Daoy (cell line): ENCODE data around the gene CD300C. TPM values are rescaled to one million over a fixed set of nuclear protein-coding genes. Genes with fewer than 3 reads are reported as not detected.
"Not testable (repeated sequence)": the region's sequence is repeated elsewhere in the genome, so short reads cannot be mapped to it uniquely, and the experiment has no call there.

Experiments used
- DNase-seq: peaks from one replicate; pipeline ENCODE4 v3.0.0-alpha.2; 2015; ENCODE audit warnings: low read depth
- total RNA-seq: library from RNA; depleted of rRNA; stranded (reverse); fragments of >200 nt; shearing (Covaris generic); gene quantifications from 2 replicates; pipeline ENCODE4 v1.2.3, GENCODE V29; 2014

The CD300C gene
- total RNA-seq, 1 experiment from 2014 or later, result 1.2 TPM

DNA sequence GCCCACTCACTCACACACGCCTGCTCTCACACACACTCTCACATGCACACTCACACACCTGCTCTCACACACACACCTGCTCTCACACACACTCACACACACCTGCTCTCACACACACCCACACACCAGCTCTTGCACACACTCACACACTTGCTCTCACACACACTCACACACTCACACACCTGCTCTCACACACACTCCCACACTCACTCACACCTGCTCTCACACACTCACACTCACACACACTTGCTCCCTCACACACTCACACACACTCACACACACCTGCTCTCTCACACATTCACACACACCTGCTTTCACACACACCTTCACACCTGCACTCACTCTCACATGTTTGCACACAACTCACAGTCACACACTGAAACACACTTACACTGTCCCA, 17.4 kb upstream of the CD300C start:
- DNase-seq, result no peak

- no peak for DNase-seq
Measured at GRCh38 chr17:74561586-74561985, 15.7 kb upstream of the CD300C start.

DNA sequence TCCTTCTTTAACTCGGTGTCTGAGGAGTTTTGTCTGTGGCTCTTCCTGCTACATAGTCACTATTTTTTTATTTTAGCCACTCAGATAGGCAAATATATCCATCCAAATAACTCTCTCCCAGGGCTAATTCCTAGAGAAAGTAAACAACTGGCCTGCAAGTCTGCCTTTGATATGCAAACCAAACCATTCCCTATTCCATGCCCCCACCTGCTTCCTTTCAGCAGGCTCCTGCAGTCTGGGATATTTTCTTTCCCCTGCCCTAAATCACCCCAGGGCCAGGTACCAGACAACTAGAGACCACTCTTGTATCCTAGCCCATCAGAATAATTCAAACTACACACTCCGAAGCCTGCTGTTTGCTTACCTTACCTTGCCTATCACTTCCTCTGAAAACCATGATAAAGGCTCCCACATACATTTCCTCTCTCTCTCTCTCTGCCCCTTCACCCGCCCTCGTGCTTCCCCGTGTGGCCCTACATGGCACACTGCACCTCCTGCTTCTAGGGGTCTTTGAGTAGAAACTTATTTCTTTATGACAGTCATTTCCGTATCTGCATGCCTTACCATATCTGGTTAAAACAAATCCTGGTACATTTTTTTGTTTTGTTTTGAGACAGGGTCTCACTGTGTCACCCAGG, 13.1 kb upstream of the CD300C start:
- DNase-seq, result no peak

DNA sequence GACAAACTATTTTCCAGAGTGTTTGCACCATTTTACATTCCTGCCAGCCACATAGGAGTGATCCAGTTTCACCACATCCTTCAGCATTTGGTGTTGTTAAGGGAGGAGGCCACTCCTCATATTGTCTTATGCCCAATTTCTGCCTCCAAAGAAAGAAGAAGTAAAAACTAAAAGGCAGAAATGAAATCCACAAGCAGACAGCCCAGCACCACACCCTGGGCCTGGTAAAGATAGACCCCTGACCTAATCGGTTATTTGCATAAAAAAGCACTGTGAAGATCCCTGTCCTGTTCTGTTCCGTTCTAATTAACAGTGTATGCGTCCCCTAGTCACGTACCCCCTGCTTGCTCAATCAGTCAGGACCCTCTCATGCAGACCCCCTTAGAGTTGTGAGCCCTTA, 12.5 kb upstream of the CD300C start:
- not testable (repeated sequence) for DNase-seq

GRCh38 chr17:74555427-74555940, 9.6 kb upstream of the CD300C start:
- no peak for DNase-seq

- DNase-seq, result no peak
Measured at GRCh38 chr17:74554909-74555308, 9.0 kb upstream of the CD300C start.

- peak; percentile 59 for DNase-seq
Measured at GRCh38 chr17:74552037-74552436, 6.1 kb upstream of the CD300C start.

DNA sequence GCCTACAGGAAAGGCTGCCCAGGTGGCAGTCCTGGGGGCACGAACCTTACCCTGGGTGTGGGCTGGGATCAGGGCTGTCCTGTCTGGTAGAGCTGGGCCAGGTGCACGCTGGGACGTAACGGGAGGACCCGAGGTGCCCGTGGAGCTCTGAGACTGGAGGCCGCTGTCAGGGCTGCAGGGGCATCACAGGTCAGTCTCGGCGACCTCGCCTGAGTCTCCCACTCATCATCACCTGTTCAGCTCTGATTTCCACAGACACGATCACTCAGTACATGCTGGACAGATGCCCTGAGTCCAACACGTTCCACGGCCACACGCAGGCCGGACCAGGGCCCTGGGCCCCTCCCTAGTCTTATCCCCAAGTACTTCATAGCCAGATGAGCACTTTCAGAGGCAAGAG, 4.7 kb upstream of the CD300C start:
- no peak for DNase-seq

- DNase-seq, result no peak
Measured at GRCh38 chr17:74549343-74549742, 3.4 kb upstream of the CD300C start.

GRCh38 chr17:74547736-74548135, 1.8 kb upstream of the CD300C start:
- peak; percentile 72 for DNase-seq

DNA sequence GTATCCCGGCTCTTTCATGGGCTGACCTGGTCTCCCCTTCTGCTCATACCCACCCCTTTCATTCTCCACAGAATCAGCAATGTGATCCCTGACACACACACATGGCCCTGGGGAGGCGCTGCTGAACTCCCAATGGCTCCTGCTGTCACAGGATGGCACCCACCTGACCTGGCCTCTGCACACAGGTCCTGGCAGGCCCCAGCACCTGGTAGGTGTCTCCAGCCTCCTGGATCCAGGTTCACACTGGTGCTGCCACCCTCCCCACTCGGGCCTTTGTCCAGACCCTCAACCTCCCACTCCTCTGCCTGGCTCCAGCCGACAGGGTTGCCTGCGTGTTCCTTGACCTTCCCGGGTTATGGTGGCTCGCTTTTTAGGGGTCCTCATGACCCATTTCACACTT, 1.3 kb upstream of the CD300C start:
- DNase-seq, result no peak

DNA sequence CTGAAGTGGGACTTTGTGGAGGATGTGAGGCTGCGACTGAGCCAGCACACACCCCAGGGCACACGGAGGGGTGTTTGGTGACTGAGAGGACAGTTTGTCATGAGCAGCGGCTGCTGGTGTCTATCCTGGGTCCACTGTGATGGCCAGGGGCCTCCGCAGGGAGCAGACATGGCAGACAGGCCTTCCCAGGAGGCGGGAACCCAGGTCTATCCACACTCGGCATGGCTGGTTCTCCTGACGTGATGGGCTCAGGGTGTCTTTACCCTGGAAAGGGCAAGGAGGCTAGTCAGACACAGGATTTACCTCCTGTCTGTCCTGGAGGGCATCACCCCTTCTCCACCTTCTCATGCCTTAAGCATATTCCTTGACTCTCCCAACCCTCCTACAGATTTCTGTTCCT, 671 bp upstream of the CD300C start:
- no peak for DNase-seq

DNA sequence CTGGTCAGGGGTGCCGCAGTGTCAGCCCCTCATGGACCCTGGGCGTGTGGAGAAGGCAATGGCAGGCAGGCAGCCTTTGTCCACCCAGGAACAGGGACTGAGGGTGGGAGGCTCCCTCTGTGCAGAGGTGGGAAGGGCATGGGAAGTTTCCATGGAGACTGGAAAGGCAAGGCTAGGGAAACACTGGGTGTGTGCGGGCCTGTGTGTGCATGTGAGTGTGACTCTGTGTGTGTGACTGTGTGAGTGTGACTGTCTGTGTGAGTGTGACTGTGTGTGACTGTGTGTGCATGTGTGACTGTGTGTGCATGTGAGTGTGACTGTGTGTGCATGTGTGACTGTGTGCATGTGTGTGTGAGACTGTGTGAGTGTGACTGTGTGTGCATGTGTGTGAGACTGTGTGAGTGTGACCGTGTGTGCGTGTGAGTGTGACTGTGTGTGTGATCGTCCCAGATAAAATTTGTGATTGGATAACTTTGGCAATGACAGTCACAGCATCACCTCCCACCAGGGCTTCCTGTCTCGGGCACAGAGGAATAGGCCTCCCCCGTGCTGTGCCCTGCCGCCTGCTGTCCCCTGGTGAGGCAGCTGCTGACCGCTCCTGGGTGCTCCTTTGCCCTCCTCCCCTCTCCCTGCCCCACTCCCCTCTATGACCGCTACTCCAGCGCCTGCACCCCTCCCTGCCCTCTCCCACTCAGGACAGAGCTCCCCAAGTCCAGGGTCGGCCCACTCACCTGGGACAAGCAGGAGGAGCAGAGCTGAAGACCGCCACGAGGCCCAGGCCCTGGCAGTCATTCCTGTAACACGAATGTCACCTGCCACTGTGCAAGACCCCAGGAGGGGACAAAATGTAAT, 698 bp downstream of the CD300C start:
- no peak for DNase-seq

GRCh38 chr17:74543891-74544760, 1.8 kb downstream of the CD300C start:
- no peak for DNase-seq

- DNase-seq, result no peak
Measured at GRCh38 chr17:74543406-74543805, 2.5 kb downstream of the CD300C start.

- DNase-seq, result no peak
Measured at GRCh38 chr17:74542727-74543383, 3.1 kb downstream of the CD300C start.

- DNase-seq, result no peak
Measured at GRCh38 chr17:74542166-74542565, 3.7 kb downstream of the CD300C start.

DNA sequence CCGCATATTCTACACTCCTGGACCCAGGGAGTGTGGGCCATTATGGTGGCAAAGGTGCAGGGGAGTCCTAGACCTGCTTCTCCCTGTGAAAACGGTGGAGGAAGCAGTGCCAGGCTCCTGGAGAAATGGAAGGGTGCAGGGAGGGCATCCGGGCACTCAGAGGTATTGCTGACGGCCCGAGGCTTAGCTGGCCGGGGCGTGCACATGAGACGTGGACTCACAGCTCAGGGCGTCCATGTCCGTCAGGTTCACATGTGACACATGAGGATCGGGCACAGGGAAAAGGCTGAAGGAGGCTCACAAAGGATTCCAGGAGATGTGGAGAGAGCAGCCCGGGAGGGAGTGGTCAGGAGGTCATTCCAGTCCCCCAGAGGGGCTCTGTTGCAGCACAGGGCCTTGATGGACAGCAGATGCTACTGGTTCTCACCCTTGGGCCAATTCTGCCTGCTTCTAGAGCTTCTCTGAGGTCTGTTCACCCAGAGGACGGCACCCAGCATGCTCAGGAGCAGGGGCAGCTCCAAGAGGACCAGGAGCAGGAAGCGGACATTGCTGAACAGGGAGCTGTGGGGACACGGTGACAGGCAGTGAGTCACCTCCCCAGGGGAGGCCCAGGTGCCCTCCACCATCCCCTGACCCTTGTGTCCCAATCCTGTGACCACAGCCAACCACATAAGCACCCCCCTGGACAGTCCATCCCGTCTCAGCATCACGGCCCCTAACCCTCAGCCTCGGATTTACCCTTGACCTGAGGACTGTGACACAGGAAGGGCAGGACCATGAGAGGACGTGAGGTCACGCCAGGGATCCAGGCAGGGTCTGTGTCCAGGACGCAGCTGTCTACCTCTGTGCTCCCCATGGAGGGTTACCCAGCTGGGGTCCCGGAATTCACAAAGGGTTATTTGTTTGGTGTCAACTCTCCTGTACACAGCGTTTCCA, 4.5 kb downstream of the CD300C start:
- DNase-seq, result no peak

GRCh38 chr17:74539281-74539820, 6.6 kb downstream of the CD300C start:
- no peak for DNase-seq

DNA sequence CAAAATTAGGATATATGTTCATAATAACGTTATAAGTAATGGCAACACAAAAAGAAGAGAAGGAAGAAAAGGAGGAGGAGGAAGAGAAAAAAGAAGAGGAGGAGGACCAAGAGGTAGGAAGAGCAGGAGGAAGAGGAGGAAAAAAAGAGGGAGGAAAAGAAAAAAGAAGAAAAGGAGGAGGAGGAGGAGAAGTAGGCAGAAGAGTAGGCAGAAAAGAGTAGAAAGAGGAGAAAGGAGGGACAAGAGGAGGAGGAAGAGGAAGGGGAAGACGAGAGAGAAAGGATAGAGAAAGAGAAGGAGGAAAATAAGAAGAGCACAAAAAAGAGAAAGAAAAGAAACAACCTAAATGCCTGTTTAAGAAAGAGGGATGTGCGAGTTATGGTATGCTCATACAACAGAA, 9.0 kb downstream of the CD300C start:
- no peak for DNase-seq
